Measurements from ENCODE around the gene THSD4.
A peak's percentile ranks its signal among the peaks of the same experiment; 100 is the strongest.
"Not testable (repeated sequence)": the region's sequence is repeated elsewhere in the genome, so short reads cannot be mapped to it uniquely, and the experiment has no call there.

THSD4 gene

DNA sequence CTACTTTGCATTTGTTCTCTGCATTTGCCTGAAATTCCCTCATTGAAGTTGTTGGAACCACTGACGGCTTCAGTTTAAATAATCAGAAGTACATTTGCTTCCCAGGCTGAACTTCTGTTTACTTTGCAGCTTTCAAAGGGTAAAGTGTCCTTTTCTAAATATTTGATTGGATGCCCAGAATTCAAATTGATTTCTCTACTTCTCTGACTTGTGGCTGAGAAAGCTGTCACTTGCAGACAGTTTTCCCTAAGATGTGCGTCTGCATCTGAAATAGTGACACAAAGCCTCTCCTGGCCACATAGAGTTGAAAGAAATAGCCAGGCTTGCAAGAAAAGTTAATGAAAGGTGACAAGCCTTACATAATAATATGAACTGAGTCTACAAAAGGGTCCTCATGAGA, 299.6 kb downstream of the THSD4 start:
- peak in 1 of 56 donors; percentile 8 for DNase-seq

DNA sequence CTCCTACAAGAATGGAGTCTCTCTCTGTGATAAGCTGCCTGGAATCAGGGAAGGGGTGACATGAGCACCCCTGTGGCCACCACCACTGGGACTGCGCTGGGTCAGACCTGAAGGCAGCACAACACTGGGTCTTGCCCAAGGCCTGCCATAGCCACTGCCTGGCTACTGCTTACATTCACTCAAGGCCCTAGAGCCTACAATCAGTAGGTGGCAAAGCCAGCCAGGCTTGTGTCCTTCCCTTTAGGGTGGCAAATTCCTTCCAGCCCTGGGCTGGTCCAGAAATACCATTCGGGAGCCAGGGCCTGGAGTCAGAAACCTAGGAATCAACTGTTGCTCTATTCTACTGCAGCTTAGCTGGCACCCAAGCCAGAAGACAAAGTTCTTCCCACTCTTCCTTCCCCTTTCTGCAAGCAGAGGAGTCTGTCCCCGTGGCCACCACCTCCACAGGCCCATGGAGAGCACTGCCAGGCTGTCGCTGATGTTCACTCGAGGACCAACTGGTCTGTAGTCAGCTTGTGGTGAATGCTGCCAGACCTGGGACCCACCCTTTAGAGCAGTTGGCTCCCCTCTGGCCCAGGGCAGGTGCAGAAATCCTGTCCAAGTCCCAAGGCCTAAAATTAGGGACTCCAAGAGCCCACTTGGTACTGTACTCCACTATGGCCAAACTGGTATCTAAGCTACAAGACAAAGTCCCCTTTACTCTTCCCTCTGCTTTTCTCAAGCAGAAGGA, 307.4 kb downstream of the THSD4 start:
- no peak for DNase-seq

DNA sequence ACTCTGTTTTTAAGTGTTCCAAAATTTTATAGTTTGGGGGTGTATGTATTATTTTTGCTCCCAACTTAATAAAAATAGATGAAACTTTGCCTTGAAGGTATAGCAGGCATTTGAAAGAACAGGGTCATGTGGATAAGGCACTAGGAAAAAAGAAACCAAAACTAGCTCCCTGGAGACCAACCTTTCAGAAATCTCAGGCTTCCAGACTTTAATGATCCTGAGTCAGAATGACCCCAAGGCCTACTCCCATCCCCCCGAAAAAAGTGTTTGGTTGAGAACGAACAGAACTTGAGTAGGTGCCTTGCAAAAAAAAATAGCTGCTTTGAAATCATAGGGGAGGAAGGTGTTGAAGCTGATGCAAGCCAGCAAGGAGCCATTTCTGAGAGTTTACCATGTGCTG, 309.5 kb downstream of the THSD4 start:
- DNase-seq: no peak

DNA sequence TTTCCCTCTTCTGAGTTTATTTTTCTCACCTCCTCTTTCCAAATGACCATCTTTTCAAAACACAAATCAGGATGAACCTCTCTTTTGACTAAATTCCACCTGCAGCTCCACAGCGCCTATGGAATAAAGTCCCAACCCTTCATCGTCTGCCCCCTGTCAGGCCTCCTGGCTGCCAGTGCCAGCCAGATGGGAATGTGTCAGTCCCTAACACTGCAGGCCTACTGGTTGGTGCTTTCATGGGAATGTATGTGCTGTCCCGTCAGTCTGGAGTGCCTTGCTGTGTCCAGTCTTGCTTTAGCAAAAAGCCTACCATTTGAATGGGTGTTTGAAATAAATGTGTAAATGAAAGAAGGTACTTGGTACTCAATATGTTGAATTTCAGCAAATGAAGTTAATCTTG, 310.1 kb downstream of the THSD4 start:
- DNase-seq: no peak

DNA sequence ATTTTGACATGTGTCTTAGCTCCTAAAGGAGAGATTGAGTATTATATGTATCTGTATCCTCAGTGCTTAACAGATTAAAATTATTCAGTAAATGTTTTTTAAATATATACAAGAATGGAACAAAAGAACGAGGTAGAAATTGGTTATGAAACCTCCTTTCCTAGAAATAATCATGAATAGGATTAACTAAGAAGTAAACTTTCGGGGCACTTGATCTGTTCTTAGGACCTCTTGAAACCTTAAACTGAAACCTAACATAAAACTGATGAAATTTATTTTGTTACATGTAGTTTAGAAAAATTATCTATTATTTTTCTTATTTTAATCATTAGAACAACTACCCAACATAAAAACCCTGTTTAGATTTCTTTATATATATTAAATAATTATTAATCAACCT, 311.5 kb downstream of the THSD4 start:
- no peak for DNase-seq

DNA sequence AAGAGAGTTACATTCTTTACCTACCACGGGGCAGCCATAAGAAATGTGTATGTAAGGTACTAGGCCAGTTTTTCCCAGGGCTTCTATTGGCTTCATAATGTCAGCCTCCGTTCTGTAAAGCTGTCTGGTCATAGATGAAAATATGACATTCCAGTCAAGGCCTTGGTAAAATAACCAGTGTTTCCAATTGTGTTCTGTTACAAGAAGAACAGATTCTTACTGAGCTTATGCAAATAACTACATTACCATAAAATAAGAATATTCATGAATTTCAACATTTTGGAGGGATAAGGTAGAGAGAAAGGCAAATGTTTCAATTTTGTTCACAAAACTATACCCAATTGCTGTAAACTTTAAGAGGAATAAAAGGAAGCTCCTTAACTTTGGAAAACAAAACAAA, 315.5 kb downstream of the THSD4 start:
- no peak for DNase-seq

DNA sequence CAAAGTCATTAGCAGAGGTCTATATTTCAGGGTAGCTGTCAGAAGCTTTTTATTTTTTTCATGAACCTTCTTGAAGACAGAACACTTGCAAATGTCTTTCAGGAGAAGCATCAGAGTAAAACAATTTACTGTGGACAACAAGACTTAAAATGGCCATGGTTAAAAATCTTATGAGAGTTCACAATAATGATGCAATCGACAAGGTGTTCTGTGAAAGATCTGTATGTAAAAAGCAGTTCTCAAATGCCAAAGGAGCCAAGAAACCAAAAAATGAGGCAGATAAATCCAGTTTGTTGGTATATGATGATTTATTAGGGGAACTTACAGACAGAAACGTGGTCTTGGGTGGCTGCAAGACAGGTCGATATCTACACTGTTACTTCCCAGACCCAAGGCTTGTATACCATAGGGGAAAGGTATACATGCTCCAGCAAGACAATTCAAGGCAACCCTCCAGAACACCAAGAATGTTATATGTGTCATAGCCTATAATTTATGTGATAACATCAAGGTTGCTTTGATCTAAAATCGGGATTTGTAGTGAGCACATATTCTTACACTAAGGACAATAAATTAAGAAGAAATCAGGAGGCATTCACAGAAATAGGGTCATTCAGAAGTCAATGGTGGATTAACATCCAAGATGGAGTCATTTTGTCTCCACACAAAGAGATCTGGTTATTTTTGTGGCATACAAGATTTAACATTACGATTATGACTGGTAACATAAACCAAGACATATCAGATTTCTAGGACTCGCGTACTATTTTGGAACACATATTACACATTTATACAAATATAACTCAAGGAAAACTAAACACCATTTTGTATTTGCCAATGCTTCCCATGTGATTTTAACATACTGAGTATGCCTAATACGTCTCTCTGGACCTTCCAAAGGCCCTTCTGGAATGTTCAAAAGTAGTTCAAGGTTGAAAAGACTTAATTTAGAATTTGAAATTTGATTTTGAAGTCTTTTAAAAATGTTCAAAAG, 316.4 kb downstream of the THSD4 start:
- DNase-seq: no peak

DNA sequence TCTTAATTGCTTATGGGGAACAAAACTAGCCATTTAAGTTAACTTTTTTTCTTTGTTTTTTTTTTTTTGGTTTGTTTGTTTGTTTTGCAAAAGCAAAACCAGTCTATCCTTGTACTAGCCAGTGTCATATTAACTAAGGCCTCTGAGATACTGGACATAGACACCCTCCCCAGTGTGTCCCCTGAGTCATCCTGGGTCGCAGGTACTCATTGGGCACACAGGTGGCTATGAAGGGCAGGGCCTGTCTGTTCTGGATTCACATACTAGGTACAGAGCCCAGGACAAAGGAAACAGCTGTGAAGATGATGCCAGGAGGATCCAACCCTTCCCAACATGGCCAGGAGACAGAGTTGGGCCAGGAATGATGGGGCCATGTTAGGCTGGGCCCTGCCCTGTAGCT, 318.1 kb downstream of the THSD4 start:
- DNase-seq: no peak

DNA sequence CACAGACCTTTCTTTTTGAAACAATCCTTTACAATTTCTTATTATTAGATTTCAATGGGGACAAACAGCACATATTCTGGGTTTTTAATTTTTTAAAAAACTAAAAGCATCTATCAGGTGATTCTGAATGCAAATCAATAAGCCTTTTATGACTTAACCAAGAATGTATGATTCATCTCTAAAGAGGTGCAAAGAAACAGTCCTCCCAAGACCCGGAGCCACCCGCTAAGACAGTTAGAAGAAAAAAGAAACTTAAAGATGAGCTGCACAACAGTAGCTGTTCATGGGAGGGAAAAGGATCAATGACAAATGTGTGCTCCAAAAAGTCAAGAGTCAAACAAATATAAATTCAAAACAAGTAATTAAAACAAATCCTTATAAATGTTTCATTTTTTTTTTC, 319.5 kb downstream of the THSD4 start:
- no peak for DNase-seq

DNA sequence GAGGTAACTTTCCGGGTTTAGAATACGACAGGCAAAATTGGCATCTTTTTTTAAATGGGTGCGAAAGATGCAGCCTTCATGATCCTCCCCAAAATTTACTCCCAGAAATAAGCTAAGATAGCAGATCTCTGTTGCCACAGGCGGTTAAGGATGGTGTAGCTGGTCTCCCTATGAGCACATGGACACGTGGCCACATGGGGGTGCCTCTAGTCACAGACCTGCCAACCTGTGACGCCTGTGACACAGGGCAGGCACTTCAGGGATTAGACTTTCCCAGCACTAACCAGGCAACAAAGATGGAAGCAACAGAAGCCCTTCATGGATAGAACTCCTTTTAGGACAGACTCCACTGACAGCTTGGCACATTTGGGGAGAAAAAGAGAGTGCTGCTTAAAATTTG, 320.3 kb downstream of the THSD4 start:
- no peak for DNase-seq

DNA sequence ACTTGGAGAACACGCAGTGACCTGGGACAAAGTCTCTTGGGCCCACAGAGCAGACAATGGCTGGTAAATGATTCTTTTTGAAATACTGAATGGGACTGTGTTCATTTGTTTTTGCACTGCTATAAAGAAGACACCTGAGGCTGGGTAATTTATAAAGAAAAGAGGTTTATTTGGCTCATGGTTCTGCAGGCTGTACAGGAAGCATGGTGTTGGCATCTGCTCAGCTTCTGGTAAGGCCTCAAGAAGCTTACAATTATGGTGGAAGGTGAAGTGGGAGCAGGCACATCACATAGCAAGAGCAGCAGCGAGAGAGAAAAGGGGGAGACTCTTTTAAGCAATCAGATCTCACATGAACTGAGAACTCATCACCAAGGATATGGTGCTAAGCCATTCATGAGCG, 321.6 kb downstream of the THSD4 start:
- no peak for DNase-seq

DNA sequence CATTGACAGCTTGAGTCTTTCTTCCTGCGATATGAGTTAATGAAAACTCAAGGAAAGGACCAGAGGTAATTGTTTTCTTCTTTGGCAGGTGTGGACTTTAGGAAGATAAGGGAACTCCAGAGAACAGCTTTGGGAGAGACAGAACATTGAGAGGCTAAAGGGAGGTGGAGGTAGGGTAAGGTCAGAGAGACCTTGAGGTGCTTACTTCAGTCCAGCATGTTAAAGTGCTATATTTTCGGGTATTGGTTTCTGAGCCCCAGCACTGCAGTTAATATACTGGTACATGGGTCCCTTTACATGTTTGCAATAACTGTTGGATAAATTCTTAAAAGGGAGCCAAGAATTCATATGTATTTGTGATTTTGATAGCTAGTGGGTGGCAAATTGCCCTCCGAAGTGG, 322.1 kb downstream of the THSD4 start:
- DNase-seq: no peak

DNA sequence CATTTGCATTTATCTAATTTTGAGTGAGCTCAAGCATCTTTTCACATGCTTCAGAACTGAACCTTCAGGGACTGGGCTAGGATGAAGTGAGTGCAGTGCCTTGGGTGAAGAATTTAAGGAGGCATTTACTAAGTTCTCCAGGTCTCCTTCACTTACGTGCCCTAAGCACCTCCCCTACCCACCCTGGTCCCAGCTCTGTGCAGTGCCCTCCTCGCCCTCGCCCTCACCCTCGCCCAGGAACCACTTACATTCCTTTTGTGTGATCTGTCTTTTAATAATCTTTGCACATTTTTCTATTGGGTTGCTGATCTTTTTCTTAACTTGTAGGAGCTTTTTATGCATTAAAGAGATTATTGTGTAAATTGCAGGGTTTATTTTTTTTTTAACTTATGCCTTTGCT, 322.6 kb downstream of the THSD4 start:
- DNase-seq: no peak

DNA sequence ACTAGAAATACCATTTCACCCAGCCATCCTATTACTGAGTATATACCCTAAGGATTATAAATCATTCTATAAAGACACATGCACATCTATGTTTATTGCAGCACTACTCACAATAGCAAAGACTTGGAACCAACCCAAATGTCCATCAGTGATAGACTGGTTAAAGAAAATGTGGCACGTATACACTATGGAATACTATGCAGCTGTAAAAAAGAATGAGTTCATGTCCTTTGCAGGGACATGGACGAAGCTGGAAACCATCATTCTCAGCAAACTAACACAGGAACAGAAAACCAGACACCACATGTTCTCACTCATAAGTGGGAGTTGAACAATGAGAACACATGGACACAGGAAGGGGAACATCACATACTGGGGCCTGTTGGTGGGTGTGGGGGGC, 324.2 kb downstream of the THSD4 start:
- not testable (repeated sequence) for DNase-seq

DNA sequence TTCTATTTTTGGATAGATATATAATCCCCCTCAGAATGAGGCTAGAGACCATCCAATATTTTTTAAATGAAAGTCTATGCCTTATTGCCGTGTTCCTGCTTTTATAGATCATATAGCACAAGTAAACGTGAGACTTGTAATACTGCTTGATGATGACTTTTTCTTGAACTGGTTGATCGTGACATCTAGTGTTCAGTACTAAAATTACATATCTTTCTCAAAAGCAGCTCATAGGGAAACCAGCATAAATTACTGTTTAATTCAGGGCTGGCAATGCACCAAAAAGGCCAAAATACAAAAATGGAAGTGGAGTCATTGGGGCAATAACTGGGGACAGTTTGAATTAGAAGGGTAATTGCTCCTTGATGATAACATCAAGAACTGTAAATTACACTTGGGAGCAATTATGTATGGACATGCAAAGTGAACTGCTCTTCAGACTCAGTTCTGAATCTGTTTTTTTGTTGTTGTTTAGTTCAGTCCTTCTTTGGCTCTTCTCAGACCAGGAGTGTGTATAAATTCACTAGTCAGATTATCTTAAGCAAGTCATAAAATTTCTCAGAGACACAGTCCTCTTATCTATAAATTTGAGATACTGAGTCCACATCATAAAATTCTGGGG, 325.3 kb downstream of the THSD4 start:
- peak in 1 of 56 donors; percentile 6 for DNase-seq

DNA sequence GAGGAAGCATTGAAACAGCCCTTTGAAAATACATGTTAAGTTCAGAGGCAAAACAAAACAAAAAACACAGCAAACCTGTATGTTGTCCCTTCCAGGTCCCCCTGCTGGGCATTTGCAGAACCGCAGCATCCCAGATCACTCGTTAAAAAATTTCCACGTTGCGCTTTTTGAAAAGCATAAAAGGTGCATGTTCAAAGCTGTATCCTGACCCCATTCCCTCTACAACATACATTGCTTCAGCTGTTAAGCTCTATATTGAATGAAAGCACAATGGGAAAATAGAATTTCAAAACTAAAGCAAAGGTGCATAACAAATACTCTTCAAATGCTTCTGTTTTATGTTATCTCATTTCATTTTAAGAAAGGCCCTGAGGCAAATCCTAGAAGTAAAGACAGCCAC, 328.3 kb downstream of the THSD4 start:
- DNase-seq: peak in 14 of 56 donors; percentile 1 to 66 (median 12)

DNA sequence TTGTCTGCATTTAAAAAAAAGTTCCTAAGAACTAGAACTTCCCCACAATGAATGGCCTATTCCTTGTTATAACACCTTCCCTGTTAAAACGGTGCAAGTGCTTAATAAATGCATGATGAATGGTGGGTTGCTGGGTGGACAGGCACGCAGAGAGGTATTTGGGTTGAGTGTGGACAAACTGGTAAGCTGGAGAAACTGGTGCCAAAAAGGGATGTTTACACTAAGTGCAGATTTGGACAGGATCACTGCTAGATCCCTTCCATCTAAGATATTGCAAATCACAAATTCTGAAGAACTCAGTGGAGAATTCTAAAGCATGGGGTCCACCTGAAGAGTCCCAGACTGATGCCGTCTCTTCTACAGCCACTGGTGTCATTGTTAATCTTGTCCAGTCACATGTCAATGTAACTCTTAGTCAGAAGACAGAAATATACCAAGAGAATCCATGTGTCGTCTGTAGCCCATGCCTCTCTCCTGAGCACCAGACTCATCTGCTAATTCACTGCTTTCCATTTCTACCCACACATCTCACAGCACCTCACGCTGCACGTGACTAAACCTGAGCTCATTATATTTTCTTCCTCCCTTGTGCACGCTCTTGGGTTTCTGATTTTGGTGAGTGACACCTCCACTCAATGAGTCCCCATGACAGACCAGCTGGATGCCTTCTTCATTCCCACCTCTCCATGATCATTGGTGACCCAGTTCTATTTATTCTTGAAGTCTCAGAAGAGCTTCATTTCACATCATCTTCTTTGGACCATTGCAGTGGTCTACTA, 328.9 kb downstream of the THSD4 start:
- DNase-seq: no peak

DNA sequence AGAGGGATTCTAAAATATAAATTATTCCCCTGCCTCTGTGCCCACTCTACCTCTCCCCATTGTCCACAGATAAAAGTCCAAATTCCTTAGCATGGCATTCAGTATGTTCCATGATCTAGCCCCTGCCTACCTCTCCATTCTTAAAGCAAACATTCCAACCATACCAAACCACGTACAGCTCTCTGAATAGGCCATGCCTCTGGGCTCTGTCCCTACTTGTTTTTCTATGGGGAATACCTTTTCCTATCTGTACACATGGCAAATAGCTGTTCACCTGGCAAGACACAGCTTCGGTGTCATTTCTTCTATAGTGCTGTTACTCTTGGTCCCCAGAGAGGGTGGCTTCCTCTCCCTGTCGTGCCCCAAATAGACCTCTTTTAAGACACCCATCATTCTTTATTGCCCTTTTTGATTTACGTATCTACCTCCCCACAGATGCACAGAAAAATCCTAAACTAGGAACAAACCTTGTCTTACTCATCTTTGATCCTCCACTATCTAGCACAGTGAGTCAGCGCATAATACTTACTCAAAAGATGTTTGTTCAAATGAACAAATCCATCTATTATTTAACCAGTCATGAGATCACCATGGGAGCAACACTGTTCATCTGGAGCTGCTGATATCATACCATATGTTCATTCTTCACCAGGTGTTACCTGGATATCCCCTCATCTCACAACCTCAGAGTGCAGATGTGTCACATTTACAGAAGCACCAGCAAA, 329.8 kb downstream of the THSD4 start:
- DNase-seq: no peak

DNA sequence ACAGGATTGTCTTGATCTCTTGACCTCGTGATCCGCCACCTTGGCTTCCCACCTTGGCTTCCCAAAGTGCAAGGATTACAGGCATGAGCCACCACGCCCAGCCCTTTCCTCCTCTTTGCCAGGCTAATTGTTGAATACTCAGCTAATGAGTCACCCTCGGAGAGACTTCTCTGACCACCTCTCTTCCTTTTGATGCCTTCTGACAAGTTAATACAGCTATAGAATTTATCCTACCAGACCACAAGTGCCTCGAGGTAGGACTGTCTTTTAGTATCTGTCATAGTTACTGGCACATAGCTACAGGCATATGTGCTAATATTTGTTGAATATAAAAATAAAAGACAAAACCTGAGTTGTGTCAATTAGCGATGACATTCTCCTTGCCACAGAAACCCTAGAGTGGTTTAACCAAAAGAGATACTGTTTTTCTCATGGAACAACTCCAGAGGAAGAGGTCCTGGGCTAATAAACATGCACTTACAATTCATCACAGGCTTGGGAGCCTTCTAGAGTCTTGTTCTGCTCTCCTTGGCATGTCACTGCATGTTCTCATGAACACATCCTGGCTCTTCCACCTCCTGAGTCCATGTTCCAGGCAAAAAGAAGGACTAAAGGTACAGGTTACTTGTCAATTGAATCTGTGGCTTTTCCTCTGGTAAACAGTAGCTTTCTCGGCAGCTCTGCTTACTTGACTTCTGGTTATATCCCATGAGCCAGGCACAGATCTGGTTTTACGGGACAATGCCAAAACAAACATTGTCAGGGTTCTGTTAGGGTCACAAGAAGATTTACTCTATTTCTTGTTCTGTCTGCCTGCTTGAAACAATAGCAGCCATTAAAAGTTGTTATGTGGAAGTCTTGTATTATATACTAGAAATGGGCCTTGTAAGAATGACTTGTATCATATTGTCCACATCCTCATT, 332.3 kb downstream of the THSD4 start:
- DNase-seq: no peak

Data from amygdala (tissue), 56 donors.